Astrocyte of the spinal cord (primary cell): ENCODE data around the gene NR0B1.

Experiments used
- DNase-seq: peaks from one replicate; pipeline ENCODE4 v3.0.0; 2011; ENCODE audit warnings: low read depth, low spot score
- H3K4me3 ChIP-seq: 2 replicates; pipeline ENCODE4 v1.5.1; 2011; ENCODE audit warnings: low read depth, mild to moderate bottlenecking, low read length, moderate library complexity
- CTCF ChIP-seq: IDR thresholded peaks from 2 replicates; pipeline ENCODE4 v1.5.1; 2012; ENCODE audit warnings: low read depth, mild to moderate bottlenecking, low read length, inconsistent platforms
- in situ Hi-C: cut with HindIII; loops from 2 replicates; pipeline ENCODE4 v1.10.0; 2017; ENCODE audit warnings: low sequenced_read_pairs

NR0B1 gene

GRCh38 chrX:30301963-30302362, 7.2 kb downstream of the NR0B1 start:
- no peak overlapping the region for H3K4me3 ChIP-seq
- peak; percentile 38 for DNase-seq
- no peak for TF ChIP-seq CTCF
- in situ Hi-C loops = no loop called here

DNA sequence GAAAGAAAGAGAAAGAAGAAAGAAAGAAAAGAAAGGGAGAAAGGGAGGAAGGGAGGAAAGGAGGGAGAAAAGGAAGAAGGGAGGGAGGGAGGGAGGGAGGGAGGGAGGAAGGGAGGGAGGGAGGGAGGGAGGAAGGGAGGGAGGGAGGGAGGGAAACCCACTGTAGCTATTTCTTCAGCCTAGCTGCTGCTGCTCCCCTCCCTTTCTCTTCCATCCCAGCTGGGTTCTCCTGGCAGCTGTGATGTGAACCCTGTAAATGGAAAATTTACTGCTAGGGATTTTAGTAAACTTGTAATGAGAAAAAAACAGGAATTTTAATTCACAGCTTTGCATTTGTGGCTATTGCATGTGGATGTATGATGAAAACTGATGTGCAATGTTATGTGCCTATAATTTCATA, 8.0 kb downstream of the NR0B1 start:
- TF ChIP-seq CTCF = no peak
- in situ Hi-C loops = no loop called here
- no peak for DNase-seq
- H3K4me3 ChIP-seq = no peak overlapping the region

- no peak for DNase-seq
- in situ Hi-C loops = no loop called here
- TF ChIP-seq CTCF = no peak
- no peak overlapping the region for H3K4me3 ChIP-seq
These were observed 12.6 kb downstream of the NR0B1 start for GRCh38 chrX:30296408-30297254.

- in situ Hi-C loops = no loop called here
- no peak for TF ChIP-seq CTCF
- no peak overlapping the region for H3K4me3 ChIP-seq
- peak; percentile 88 for DNase-seq
These were observed 25.6 kb downstream of the NR0B1 start for GRCh38 chrX:30283456-30284200.

DNA sequence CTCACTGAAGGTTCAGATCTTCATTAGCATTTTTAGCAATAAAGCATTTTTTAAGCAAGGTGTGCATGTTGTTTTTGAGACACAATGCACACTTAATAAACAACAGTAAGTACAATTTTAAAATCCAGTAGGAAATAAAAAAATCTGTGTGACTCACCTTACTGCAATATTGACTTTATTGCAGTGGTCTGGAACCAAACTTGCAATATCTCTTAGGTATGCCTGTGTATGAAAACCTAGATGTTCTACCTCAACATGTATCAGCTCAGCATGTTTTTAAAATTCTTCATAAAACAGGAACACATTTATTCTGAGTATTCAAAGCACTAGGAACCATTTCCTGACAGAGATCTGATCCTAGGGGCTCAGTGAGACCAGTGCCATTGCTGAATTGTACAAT, 26.7 kb downstream of the NR0B1 start:
- in situ Hi-C loops = no loop called here
- DNase-seq = no peak
- no peak overlapping the region for H3K4me3 ChIP-seq
- no peak for TF ChIP-seq CTCF

GRCh38 chrX:30280428-30280827, 28.8 kb downstream of the NR0B1 start:
- TF ChIP-seq CTCF = no peak
- no peak overlapping the region for H3K4me3 ChIP-seq
- no peak for DNase-seq
- in situ Hi-C loops = no loop called here
